Retina (tissue), 1 donor: Measurements from ENCODE around the gene TGM5.
"Not testable (repeated sequence)": the region's sequence is repeated elsewhere in the genome, so short reads cannot be mapped to it uniquely, and the experiment has no call there.

Experiments
- DNase-seq: peaks from one replicate; pipeline ENCODE4 v3.0.0-alpha.2; 2016

The TGM5 gene

GRCh38 chr15:43244092-43244491, 22.6 kb downstream of the TGM5 start:
- no peak for DNase-seq

DNA sequence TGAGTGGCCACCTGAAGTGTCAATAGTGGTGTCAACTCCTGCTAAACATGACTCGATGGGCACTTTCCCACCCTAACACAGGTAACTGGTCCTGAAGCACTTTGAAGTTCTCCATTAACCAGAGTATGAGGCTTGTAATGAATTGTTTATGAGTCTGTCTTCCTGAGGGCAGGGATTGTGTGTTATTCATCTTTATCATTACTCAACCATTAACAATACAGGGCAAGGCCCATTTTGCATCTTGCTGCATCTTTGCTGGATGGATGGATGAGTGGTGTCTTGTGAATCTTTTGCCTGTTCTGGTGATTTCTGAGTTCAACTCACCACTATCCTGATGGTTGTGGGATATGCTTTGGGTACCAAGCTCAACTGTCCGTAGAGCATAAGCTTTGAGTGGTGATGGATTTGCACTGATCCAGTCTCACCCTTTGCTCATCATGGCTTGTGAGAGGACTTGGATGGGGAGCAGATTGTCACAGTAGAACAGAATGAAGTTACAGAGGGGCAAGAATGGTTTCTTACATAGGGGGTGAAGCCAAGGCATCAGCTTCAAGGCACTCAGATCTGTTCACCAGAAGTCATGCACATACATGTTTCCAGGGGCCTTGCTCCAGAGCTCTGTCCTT, 23.6 kb downstream of the TGM5 start:
- DNase-seq, result no peak

- no peak for DNase-seq
Measured at GRCh38 chr15:43242616-43243015, 24.1 kb downstream of the TGM5 start.

DNA sequence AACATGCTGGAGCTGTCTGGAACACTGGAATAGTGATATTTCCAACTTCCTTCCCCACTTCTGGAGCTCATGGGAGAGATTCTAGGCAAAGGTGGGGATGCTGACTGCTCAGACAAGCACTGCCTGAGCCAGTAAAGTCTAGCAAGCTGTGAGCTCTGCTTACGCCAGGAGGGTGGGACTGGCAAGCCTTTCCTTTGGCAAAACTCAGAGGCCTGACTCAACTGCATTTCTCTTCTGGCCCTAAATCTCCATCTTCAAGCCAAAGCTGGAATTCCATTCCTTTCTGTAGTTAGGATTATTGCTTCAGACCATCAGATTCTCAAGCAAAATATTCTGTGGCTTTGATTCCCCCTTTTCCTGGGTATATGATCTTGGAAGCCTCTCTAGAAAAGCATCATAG, 25.6 kb downstream of the TGM5 start:
- no peak for DNase-seq

DNA sequence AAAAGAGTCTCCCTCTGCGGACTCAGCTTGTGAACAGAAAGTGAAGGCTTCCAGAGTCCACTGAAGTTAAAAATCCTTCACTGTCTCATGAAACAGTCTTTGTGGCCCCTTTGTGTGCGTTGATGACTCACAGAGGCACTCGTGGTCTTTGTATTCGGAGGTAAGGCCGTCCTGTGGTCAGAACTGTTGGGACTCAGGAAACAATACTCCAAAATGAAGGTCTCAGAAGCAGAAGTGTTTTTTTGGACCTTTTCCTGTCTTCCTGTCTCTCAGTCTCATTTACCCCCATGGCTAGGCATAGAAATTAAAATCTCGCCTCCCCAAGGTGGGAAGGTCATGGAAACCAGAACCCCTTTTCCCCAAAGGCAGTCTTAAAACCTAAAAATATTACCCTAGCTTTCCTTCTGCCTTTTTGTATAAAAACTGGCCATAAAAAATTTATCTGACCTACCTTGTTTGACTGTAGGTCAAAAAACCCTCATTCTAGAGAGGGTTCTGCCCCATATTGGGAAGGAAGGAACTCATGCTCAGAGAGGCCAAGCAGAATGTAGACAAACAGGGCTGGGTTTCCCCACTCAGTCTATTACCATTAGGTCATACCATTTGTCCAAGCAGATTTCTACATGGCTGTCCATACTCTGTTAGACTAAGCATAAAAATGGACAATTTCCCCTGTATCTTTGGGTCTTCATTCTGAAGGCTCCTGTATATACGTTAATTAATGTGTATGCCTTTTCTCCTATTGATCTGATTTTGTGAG, 26.8 kb downstream of the TGM5 start:
- DNase-seq, result no peak

DNA sequence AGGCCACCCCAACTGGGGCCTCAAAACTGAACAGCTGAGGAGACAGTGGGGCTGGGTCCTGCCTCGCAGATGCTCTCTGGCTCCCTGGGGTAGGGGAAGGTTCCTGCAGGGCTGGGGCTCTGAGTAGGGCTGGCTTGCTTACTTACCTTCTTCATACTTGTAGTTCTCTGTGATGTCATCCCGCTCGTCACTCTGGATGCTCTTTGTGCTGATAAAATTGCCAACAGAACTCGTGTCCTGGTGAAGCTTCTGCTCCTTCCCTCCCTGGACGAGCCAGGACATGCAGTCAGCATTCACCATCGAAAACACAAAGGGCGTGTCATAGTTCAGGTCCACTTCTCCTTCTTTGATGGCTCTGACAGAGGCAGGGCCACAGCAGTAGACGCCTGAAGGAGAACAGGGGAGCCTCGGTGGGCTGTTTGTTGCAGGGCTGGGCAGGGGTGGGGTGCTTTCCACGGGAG, 28.0 kb downstream of the TGM5 start:
- DNase-seq, result no peak

GRCh38 chr15:43237842-43238470, 28.8 kb downstream of the TGM5 start:
- no peak for DNase-seq

DNA sequence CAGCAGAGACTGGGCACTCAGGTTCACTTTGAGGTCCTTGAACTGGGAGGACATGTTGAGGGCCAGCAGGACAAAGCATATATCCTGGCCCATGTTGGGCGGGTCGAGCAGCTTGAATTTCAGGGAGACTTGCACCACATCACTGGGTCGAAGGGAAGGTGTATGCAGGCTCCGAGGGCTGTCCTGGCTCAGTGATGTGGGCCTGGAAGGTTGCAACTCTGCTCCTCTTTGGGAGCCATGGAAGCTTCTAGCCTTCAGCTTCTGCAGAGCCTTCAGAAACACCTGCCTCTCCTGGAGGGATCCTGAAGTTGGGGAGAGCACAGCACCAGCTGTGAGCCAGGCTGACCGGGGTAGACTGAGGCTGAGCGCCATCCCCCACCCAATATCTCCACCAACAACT, 31.2 kb downstream of the TGM5 start:
- DNase-seq, result no peak

DNA sequence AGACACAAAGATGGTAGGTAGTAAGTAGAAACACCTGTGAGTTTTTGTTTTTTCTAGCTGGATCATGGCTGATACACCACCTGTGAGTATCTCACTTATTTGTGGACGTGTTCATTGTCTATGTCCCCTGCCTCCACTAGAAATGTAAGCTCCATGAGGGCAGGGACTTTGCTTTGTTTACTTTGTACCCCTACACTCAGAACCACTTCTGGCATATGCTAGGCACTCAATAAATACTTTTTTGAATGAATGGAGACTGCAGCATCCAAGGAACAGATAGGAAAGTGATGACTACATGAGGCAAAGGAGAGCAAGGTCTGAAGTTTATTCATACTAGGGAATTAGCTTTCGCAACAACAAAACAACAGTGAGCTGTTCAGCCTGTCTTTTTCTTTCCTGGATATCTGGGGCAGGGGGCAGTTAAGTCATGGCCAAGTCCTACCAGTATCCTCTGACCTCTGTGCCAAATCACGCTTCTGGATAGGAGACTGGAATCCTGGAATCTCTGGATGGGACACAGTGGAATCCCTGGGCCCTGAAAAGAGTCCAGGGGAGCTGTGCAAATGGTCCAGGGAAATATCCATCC, 34.3 kb downstream of the TGM5 start:
- no peak for DNase-seq

GRCh38 chr15:43230640-43231115, 36.0 kb downstream of the TGM5 start:
- no peak for DNase-seq

DNA sequence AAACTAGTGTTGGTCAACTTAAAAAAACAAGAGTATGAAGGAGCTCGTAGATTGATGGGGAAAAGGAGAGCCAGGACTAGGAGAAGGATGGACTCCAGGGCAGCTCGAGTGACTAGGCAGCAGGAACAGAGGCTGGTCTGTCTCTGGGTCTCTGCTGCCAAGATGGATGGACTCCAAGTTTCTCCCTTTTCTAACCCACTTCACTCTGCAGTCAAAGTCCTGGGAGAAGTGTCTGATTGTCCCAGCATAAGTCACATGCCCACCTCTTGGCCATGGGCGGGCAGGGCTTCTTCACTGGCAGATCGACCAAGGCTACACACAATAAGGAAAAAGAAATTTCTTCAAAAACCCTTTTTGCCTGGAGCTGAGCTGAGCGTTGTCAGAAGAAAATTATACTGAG, 36.8 kb downstream of the TGM5 start:
- no peak for DNase-seq

DNA sequence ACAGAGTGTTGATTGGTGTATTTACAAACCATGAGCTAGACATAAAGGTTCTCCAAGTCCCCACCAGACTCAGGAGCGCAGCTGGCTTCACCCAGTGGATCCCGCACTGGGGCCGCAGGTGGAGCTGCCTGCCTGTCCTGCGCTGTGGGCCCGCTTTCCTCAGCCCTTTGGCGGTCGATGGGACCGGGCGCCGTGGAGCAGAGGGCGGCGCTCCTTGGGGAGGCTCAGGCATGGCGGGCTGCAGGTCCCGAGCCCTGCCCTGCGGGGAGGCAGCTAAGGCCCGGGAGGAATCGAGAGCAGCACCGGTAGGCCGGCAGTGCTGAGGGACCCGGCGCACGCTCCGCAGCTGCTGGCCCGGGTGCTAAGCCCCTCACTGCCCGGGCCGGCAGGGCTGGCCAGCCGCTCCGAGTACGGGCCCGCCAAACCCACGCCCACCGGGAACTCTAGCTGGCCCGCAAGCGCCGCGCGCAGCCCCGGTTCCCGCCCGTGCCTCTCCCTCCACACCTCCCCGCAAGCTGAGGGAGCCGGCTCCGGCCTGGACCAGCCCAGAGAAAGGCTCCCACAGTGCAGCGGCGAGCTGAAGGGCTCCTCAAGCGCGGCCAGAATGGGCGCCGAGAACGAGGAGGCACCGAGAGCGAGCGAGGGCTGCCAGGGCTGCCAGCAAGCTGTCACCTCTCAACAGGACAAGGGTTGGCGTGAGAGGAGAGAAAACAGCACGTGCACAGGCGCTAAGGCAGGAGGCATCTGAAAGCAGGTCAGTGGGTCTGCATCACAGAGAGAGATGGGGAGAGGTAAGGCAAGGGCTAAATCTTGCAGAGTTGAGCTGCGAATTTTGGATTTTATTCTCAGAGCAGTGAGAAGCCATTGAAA, 40.1 kb downstream of the TGM5 start:
- DNase-seq, result no peak

GRCh38 chr15:43225950-43226255, 40.8 kb downstream of the TGM5 start:
- DNase-seq, result not testable (repeated sequence)

DNA sequence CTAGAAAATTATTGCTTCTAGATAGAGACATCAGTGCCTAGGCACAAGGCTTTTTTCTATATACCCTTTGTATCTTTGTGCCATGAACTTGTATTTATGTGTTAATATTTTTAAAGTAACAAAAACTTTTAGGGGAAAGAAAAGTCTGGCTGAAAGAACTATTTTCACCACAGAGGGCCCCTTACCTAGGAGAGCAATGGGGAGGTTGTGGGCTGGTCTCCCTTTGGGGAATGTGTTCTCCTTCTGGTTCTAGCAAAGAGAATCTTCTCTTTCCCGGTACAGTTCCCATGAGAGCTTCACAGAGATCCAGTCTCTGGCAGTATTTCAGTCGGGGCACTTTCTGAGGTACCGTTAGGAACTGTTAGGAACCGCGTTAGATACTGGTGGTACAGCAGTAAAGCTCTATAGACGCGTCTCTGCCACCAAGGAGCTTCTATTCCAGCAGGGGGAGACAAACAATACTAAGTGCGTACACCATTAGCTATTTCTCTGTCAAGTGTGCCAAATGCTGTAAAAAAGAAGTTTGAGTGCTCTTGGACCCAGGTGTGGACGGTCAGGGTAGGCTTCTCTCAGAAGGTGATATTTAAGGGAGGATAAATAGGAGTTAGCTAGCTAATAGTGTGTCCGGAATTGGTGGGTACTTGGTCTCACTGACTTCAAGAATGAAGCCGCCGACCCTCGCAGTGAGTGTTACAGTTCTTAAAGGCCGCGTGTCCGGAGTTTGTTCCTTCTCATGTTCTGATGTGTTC, 41.4 kb downstream of the TGM5 start:
- peak; percentile 49 for DNase-seq

DNA sequence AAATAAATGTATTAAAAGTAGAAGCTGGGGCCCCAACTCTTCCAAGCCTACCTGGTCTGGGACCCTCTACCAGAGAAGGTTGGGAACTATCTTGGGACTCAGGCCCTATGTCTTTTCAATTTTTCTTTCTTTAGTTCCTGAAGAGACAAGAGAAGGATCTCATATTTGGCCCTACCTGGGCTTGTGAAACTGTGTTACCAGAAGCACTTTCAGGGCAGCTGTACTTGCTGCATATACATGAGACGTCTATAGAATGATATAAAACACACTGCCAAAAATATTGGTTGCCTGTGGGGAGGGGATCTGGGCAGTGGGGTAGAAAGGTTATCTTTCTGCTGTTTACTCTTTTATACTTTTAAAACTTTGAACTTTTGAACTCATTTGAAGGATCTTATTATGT, 45.3 kb downstream of the TGM5 start:
- DNase-seq, result no peak

- DNase-seq, result no peak
Measured at GRCh38 chr15:43220991-43221403, 45.7 kb downstream of the TGM5 start, which contains the start of gene EPB42. Gene EPB42, minus strand, starts transcription at chr15:43221018. Its CDS starts 193 bp downstream, at chr15:43220825.

GRCh38 chr15:43219929-43220928, 46.5 kb downstream of the TGM5 start:
- no peak for DNase-seq

GRCh38 chr15:43218908-43219706, 47.6 kb downstream of the TGM5 start:
- DNase-seq, result no peak

GRCh38 chr15:43215961-43216360, 50.8 kb downstream of the TGM5 start:
- DNase-seq, result no peak
